ENCODE data around the gene LUC7L. TPM values are rescaled to one million over a fixed set of nuclear protein-coding genes. Genes with fewer than 3 reads are reported as not detected.

The LUC7L gene
- polyA plus RNA-seq (2012; rRNA removed) = 97.7 and 105 TPM in 2 replicates
- 38.5 and 38.9 TPM in 2 replicates for polyA plus RNA-seq (2012; cell fraction: cytosol; rRNA removed)
- 529 and 717 TPM in 2 replicates for polyA plus RNA-seq (2012; cell fraction: nucleus; rRNA removed)

- peaks cover 49% of the 10 kb centered on the region for H3K79me2 ChIP-seq (ENCODE audit: insufficient read depth)
- H3K27ac ChIP-seq (ENCODE audit: low read depth in 2 of 2, low read length in 1 of 2) = peak within 1 kb of the TSS; percentile 94 to 96
- H3K27me3 ChIP-seq (ENCODE audit: insufficient read depth) = no peaks in the 10 kb centered on the region
- peak within 1 kb of the TSS; percentile 78 to 100 for H3K4me3 ChIP-seq (ENCODE audit: low read depth in 2 of 2, low read length in 1 of 2)
- WGBS (ENCODE audit: low lambda C conversion rate) = 5% methylated on average over 40 of the region's 88 CpGs
- H3K4me1 ChIP-seq (ENCODE audit: control insufficient read depth in 1 of 2, insufficient read depth in 2 of 2, low read depth in 1 of 2, low read length in 1 of 2) = peaks cover 10% of the 10 kb centered on the region in 2 experiments; a peak in 3 of 4 replicates
- DNase-seq = peak; percentile 98
- TF ChIP-seq FOXM1 (IDR thresholded peaks at IDR 0.05; ENCODE audit: low read depth) (no peak), EP300 (IDR thresholded peaks at IDR 0.05; ENCODE audit: borderline replicate concordance in 1 of 2, low read depth in 1 of 2, low read length in 1 of 2) (0 out of 4 replicates have a peak, but pooled peaks of 1 of the 2 experiments have one; percentile 8), SIN3A (IDR thresholded peaks at IDR 0.05; ENCODE audit: borderline replicate concordance, low read depth, low read length) (no peak), JUND (IDR thresholded peaks at IDR 0.05) (no peak), ELF1 (IDR thresholded peaks at IDR 0.05) (peak; percentile 72), TCF12 (IDR thresholded peaks at IDR 0.05) (no peak), SMC3 (IDR thresholded peaks at IDR 0.05; ENCODE audit: low read depth, low read length) (no peak), RCOR1 (IDR thresholded peaks at IDR 0.05; ENCODE audit: low read length) (no peak), PBX3 (IDR thresholded peaks at IDR 0.05) (0 out of 2 replicates have a peak, but pooled peaks have one; percentile 2), GABPA (IDR thresholded peaks at IDR 0.05; ENCODE audit: low read depth) (peak; percentile 93), MXI1 (IDR thresholded peaks at IDR 0.05; ENCODE audit: low read depth, low read length) (peak; percentile 51), RFX5 (IDR thresholded peaks at IDR 0.05; ENCODE audit: low read length) (no peak), CHD2 (IDR thresholded peaks at IDR 0.05; ENCODE audit: low read length, partially characterized antibody) (peak; percentile 67), NFIC (IDR thresholded peaks at IDR 0.05; ENCODE audit: borderline replicate concordance) (no peak; the same call in 1 of the 2 replicates), TAF1 (IDR thresholded peaks at IDR 0.05; ENCODE audit: borderline replicate concordance, low read depth, low read length) (peak; percentile 66; the same call in 1 of the 2 replicates), TEAD4 (IDR thresholded peaks at IDR 0.05; ENCODE audit: borderline replicate concordance, insufficient read depth) (0 out of 2 replicates have a peak, but pooled peaks have one; percentile 23), USF1 (IDR thresholded peaks at IDR 0.05; ENCODE audit: borderline replicate concordance, low read depth) (peak; percentile 4; the same call in 1 of the 2 replicates), EZH2phosphoT487 (IDR thresholded peaks at IDR 0.05; ENCODE audit: borderline replicate concordance, low read depth) (no peak), NRF1 (IDR thresholded peaks at IDR 0.05; ENCODE audit: low read depth, low read length) (peak; percentile 88), POLR2AphosphoS5 (IDR thresholded peaks at IDR 0.05; ENCODE audit: low read depth, low read length) (peak; percentile 99), YY1 (IDR thresholded peaks at IDR 0.05; ENCODE audit: low read depth) (peak; percentile 53; the same call in 1 of the 2 replicates), RXRA (IDR thresholded peaks at IDR 0.05; ENCODE audit: borderline replicate concordance, low read depth) (no peak), CTCF (IDR thresholded peaks at IDR 0.05) (no peak), REST (IDR thresholded peaks at IDR 0.05; ENCODE audit: low read depth, low read length) (0 out of 2 replicates have a peak, but pooled peaks have one; percentile 8), MAX (IDR thresholded peaks at IDR 0.05; ENCODE audit: low read depth) (peak; percentile 99)
- peak within 1 kb of the TSS; percentile 97 for H3K9ac ChIP-seq
- ChIA-PET CTCF (interaction anchor here (0.7 to 2.3 kb wide), 9 partner anchors 9 to 134 kb away, joined by 3 to 18 read pairs (median 4); partner anchors contain the start of gene HBQ1), POLR2A (interaction anchor here (0.7 to 1.2 kb wide), 6 partner anchors 10 to 134 kb away, joined by 3 to 4 read pairs (median 3); no protein-coding TSS in a partner anchor)
- peaks cover 34% of the 10 kb centered on the region for H4K20me1 ChIP-seq (ENCODE audit: insufficient read depth)
- peak within 1 kb of the TSS; percentile 90 for H2AFZ ChIP-seq (ENCODE audit: low read depth)
- H3K36me3 ChIP-seq (replicated peaks in 1 of 2; ENCODE audit: control insufficient read depth in 1 of 2, insufficient read depth in 2 of 2, low read length in 1 of 2) = peaks cover 28 to 37% of the 10 kb centered on the region in 2 experiments
- no peaks in the 10 kb centered on the region for H3K9me2 ChIP-seq
- no peaks in the 10 kb centered on the region for H3K9me3 ChIP-seq
- H3K4me2 ChIP-seq = peak within 1 kb of the TSS; percentile 99
- H3F3A ChIP-seq (replicated peaks; ENCODE audit: insufficient read depth) = peaks cover 12% of the 10 kb centered on the region
Observed at GRCh38 chr16:228852-229730, at the start of gene LUC7L. Gene LUC7L (minus strand): TSS chr16:229449. CDS start chr16:229339, 110 bp downstream.
